Kidney epithelial cell (primary cell): Measurements from ENCODE around the gene SPIN1. TPM values are rescaled to one million over a fixed set of nuclear protein-coding genes. Genes with fewer than 3 reads are reported as not detected.

Experiments
- DNase-seq: peaks from one replicate; pipeline ENCODE4 v3.0.0-alpha.2; 2010; ENCODE audit warnings: low read depth
- H3K27me3 ChIP-seq: 2 replicates; pipeline ENCODE4 v1.6.0; 2011; ENCODE audit warnings: low read length; ENCODE audit not compliant: control insufficient read depth, insufficient read depth
- H3K36me3 ChIP-seq: 2 replicates; pipeline ENCODE4 v1.5.1; 2011; ENCODE audit warnings: low read length; ENCODE audit not compliant: control insufficient read depth, insufficient read depth
- H3K4me3 ChIP-seq: 2 replicates; pipeline ENCODE4 v1.5.1; 2011; ENCODE audit warnings: low read depth, mild to moderate bottlenecking, control low read depth, low read length
- CTCF ChIP-seq: IDR thresholded peaks from 2 replicates; pipeline ENCODE4 v1.5.1; 2011; ENCODE audit warnings: mild to moderate bottlenecking, moderate library complexity, low read length, control low read depth, inconsistent platforms; ENCODE audit not compliant: insufficient read depth, poor library complexity, severe bottlenecking
- total RNA-seq: library from RNA; depleted of rRNA; stranded (reverse); fragments of >200 nt; gene quantifications from 2 replicates; pipeline ENCODE4 v1.2.3, GENCODE V29; 2015

Gene SPIN1
- total RNA-seq, 1 donor from 2014 or later, result 93.0 TPM

- TF ChIP-seq CTCF, result no peak
- DNase-seq, result no peak
- Histone ChIP-seq H3K4me3 (no peak overlapping the region), H3K27me3 (no peaks in the 10 kb centered on the region), H3K36me3 (no peaks in the 10 kb centered on the region)
Measured at GRCh38 chr9:88441301-88442007, 53.2 kb downstream of the SPIN1 start.

GRCh38 chr9:88443480-88444113 is 55.4 kb downstream of the SPIN1 start:
- TF ChIP-seq CTCF, result no peak

GRCh38 chr9:88446728-88447127 is 58.5 kb downstream of the SPIN1 start:
- H3K27me3 ChIP-seq, result no peaks in the 10 kb centered on the region
- peaks cover 2% of the 10 kb centered on the region for H3K36me3 ChIP-seq
- no peak for DNase-seq
- TF ChIP-seq CTCF, result no peak
- H3K4me3 ChIP-seq, result no peak overlapping the region

More at GRCh38 chr9:88443480-88444113, 55.4 kb downstream of the SPIN1 start:
- H3K36me3 ChIP-seq, result no peaks in the 10 kb centered on the region
- no peak overlapping the region for H3K4me3 ChIP-seq
- H3K27me3 ChIP-seq, result no peaks in the 10 kb centered on the region
- DNase-seq, result no peak

- TF ChIP-seq CTCF, result no peak
- Histone ChIP-seq H3K36me3 (peaks cover 2% of the 10 kb centered on the region), H3K4me3 (no peak overlapping the region), H3K27me3 (no peaks in the 10 kb centered on the region)
- DNase-seq, result no peak
Measured at GRCh38 chr9:88447431-88447830, 59.2 kb downstream of the SPIN1 start.

- no peak for TF ChIP-seq CTCF
- no peak for DNase-seq
- Histone ChIP-seq H3K27me3 (no peaks in the 10 kb centered on the region), H3K4me3 (no peak overlapping the region), H3K36me3 (peaks cover 2% of the 10 kb centered on the region)
Measured at GRCh38 chr9:88451160-88451559, 62.9 kb downstream of the SPIN1 start.
